Measurements from ENCODE around the gene DBN1.

The DBN1 gene

DNA sequence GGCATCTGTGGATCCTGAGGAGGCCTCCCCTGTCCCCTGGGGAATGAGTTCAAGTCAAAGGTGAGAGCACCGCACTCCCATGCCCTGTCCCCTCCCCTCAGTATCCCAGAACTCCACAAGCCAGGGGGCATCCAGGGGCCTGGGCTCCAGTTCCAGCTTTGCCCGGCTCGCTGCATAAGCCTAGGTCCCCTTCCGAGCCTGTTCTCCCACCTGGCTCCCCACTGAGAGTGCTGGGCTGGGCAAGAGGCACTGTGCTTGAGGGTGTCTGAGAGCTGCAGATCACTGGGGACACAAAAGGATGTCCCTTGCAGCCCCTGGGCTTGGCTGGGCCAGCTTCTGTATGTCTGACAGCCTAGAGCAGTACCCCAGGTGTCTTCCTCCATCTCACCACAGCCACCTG is 31.6 kb upstream of the DBN1 start:
- no peak for DNase-seq (ENCODE audit: extremely low read depth in 1 of 2, low read depth in 1 of 2)

- DNase-seq (ENCODE audit: extremely low read depth in 1 of 2, low read depth in 1 of 2) = no peak
Observed at GRCh38 chr5:177504086-177505056, 30.9 kb upstream of the DBN1 start.

DNA sequence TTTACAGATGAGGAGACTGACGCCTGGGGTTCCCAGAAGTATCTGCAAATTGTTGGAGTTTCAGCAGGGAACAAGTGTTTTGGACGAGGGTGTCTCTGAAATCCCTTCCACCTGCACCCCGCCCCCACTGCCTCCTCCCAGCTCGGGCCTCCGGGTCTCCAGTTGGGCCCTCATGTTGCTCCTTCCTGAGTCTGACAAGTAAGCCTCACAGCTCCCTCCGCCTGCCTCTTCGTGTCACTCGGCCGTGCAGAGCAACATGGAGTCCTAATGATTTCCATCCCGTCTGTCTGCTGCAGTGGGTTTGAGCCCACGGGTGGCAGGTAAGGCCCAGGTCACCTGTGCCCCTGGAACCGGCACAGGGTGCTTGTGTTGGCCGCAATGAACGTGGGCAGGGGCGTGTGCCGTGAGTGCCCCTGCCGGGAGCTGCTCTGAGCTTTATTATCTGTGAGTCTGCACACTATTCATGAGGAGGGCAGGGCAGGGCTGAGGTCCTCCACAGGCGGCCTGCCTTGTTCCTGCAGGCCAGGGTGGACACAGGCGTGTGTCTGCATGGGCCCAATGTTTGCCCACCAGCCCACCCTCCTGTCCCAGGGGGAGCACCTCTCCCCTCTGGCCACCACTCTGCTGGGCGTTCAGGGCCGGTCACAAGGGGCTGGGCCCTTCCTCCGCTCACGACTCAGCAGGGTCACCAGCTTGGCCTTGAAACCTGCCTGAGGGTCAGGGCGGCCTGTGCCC is 30.1 kb upstream of the DBN1 start:
- no peak for DNase-seq (ENCODE audit: extremely low read depth in 1 of 2, low read depth in 1 of 2)

GRCh38 chr5:177502886-177503285 is 29.5 kb upstream of the DBN1 start:
- no peak for DNase-seq (ENCODE audit: extremely low read depth in 1 of 2, low read depth in 1 of 2)

DNA sequence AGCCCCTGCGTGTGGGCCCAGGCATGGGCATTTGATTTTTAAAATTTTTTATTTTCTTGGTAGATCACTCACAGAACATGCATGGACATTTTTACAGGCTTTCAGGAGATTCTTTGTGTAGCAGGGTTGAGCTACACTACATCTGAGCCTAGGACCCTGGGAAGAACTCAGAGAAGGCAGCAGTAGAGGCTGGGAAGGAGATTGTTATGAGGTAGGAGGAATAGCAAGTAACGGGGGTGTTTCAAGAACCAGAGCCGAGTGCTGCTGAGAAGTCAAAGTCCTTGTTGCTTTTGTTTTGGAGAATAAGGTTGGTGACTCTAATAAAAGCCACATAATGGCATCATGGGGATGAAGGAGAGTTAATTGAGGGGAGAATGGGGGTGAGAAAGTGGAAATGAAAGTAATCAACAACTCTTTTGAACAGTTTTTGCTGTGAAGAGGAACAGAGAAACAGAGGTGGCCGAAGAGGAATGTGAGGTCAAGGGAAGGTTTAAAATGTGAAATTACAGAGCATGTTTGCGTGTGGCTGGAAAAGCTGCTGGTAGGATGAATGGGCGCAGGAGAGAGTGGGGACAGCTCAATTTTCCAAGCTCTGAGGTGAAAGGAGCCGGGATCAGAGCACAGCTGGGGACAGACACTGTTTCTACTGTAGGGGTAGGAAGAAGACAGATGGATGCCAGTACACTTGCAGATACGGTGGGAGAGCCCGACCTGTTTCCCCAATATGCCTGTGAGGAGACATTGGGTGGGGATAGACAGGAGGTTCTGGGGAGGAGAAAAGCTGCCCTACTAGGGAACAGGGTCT is 28.6 kb upstream of the DBN1 start:
- DNase-seq (ENCODE audit: extremely low read depth in 1 of 2, low read depth in 1 of 2) = no peak

GRCh38 chr5:177500685-177501522 is 27.5 kb upstream of the DBN1 start:
- DNase-seq (ENCODE audit: extremely low read depth in 1 of 2, low read depth in 1 of 2) = peak; percentile 72 to 86

- no peak for DNase-seq (ENCODE audit: extremely low read depth in 1 of 2, low read depth in 1 of 2)
Observed at GRCh38 chr5:177499842-177500241, 26.4 kb upstream of the DBN1 start.

- no peak for DNase-seq (ENCODE audit: extremely low read depth in 1 of 2, low read depth in 1 of 2)
Observed at GRCh38 chr5:177498013-177498787, 24.8 kb upstream of the DBN1 start.

DNA sequence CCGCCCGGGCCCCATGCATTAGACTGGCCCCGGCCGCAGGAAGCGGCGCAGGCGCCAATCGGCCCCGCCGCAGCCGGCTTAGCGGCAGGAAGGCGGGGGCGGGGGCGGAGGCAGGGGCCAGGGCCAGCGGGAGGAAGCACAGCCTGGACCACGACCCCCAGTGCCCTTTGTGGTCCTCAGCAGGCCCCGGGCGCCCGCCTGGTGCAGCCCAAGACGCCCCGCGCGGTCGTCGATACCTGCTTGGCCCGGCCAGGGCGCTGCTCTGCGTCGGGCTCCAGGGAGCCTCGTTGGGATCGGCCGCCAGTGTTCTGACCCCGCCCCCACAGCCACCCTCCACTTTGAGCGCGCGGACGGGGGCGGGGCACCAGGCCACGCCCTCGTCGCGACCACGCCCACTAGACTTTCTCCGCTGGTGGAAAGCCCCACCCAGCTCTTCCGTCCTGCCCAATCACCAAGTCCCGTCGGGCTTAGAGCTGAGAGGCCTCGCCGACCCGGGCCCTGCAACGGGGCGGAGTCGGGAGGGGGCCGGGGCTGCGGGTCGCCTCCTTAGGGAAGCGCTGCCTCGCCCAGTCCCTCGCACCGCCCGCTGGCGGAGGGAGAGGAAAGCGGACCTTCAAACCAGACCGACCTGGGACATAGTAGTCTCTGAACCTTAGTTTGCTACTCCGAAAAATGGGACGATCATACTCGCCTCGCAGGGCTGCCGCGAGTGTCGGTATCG is 24.0 kb upstream of the DBN1 start, which contains the start of gene PDLIM7:
Gene PDLIM7 (minus strand): TSS at position 313 of the 721 bp plus-strand sequence. CDS start 1,092 bp downstream, outside the sequence.
- peak; percentile 82 to 91 for DNase-seq (ENCODE audit: extremely low read depth in 1 of 2, low read depth in 1 of 2)

DNA sequence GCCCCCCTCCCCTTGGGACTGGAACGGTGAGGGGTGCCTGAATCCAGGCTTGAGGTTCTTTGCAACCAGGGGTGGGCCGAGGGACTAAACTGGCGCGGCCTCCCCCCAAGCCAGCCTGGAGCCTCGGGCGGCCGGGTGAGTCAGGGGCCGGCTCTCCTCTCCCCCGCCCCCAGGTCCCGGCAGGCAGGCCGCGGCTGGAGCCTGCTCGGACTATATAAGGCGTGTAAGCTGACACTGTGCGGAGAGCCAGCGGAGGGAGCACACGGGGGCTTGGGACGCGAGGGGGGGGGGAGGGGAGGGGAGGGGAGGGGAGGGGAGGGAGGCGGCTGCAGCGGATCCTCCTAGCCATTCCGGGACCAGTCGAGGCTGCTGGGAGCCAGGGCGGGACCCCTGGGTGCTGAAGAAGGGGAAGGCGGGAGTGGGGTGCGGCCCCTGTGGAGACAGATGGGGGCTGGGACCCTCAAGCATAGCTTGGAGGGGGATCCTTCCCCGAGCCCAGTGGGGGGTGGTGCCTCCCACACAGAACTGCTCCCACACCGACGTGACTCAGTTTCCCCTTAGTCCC is 23.4 kb upstream of the DBN1 start:
- no peak for DNase-seq (ENCODE audit: extremely low read depth in 1 of 2, low read depth in 1 of 2)

DNA sequence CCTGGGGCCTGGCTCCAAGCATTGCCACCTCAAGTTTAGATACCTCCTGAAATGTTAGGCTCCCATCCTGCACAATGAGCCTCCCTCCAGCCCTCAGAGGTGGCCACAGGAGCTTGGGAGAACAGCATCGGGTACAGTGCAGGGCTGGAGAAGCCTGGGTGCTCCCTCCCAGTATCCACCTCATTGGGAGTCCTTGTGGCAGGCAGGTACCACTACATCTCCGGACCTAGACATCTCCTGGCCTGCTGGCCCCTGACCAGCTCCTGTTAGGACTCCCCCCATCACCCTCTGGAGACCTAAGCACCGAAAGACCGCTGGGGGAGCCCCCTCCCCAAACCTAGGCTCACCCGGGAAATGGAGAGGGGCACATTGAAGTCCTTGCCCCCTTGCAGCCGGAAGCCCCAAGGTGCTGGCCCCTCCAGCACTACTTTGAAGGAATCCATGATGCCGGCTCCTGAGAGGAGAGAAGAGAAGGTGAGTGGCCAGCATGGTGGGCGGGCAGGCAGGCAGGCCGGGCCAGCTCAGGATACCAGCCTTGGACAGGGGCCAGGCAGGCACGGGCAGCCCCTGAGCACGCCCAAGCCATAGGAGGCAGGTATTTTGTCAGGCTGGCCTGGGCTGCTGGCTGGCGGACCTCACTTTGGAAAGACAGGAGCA is 22.8 kb upstream of the DBN1 start:
- DNase-seq (ENCODE audit: extremely low read depth in 1 of 2, low read depth in 1 of 2) = no peak

- no peak for DNase-seq (ENCODE audit: extremely low read depth in 1 of 2, low read depth in 1 of 2)
Observed at GRCh38 chr5:177495243-177496060, 22.0 kb upstream of the DBN1 start.

DNA sequence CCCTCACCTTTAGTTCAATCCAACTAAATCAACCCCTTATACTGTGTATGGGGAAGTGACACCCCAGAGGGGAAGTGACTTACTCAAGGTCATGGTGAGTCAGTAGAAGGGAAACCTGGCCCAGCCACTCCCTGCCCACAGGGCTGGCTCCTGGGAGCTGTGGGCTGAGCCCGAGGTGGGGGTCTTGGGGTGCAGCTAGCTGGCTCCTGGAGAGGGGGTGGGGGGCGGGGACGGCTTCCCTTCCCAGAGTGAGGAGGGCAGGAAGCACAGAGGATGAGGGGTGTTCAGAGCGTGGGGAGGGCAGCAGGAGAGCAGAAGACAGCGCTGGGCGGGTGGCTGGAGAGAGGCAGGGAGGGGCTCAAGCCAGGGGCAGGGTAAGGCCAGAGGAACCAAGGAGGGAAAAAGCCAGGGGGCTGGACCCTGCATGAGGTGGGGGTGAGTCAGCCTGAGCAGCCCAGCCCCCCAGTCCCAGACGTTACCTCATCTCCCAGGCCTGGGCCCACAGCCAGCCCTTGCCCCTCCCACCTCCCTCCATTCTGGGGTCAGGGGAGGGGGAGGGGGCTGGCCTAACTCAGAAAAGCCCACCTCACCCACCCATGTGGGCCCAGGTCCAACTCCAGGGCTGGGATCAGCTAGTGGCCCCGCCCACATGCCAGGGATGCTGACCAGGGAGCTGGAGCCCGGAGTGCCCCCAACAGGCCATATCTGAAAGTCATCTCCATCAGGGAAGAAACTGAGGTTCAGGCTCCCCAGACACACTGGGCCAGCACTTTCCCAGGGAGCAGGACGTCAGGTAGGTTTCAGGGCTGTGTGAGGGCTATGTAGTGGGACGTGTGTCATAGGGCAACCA is 21.1 kb upstream of the DBN1 start:
- DNase-seq (ENCODE audit: extremely low read depth in 1 of 2, low read depth in 1 of 2) = no peak

- no peak for DNase-seq (ENCODE audit: extremely low read depth in 1 of 2, low read depth in 1 of 2)
Observed at GRCh38 chr5:177493795-177494345, 20.4 kb upstream of the DBN1 start.

DNA sequence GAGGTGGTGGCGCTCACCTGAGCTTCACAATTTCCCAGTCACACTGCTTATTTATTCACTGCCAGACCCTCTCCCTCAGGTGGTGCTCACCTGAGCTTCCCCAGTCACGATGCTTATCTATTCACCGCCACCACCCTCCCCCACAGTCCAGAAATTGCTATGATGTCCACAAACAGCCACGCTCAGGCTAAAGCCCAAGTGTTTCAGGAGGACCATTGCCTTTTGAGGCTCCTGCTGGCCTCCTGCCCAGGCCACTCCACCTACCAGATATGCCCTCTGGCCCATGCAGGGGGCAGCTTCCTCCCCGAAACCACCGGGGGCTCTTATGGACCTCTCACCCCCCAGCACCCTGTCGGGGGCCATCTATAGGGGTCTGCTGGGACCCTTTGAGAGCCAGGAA is 19.4 kb upstream of the DBN1 start:
- no peak for DNase-seq (ENCODE audit: extremely low read depth in 1 of 2, low read depth in 1 of 2)
